D721Med (cell line): ENCODE measurements around the gene NR2F1.
"Not testable (repeated sequence)": the region's sequence is repeated elsewhere in the genome, so short reads cannot be mapped to it uniquely, and the experiment has no call there.

Source experiments
- DNase-seq: peaks from one replicate; pipeline ENCODE4 v3.0.0; 2011; ENCODE audit warnings: low spot score; ENCODE audit not compliant: insufficient read length
- FAIRE-seq: peaks from 2 replicates; lab custom pipeline; 2011; peaks lifted over from hg19 to GRCh38; lab: Jason Lieb, UNC
- CTCF ChIP-seq: IDR thresholded peaks from 2 replicates; pipeline ENCODE4 v1.5.1; 2012; ENCODE audit warnings: mild to moderate bottlenecking, control low read depth; ENCODE audit not compliant: insufficient read depth; ENCODE audit errors: missing control alignments

Gene NR2F1

GRCh38 chr5:93582677-93583438 is at the start of gene NR2F1:
TSS of gene NR2F1 (plus strand) at chr5:93583222. CDS start at chr5:93585024, 1,802 bp downstream.
- FAIRE-seq, result no peak
- no peak for DNase-seq
- TF ChIP-seq CTCF, result no peak

- DNase-seq, result no peak
- no peak for FAIRE-seq
- no peak for TF ChIP-seq CTCF
These were observed 37.1 kb upstream of the NR2F1 start for GRCh38 chr5:93545872-93546271.

GRCh38 chr5:93549594-93549993 is 33.4 kb upstream of the NR2F1 start:
- not testable (repeated sequence) for FAIRE-seq

GRCh38 chr5:93557021-93557604 is 25.9 kb upstream of the NR2F1 start:
- DNase-seq (no peak), FAIRE-seq (no peak)
- no peak for TF ChIP-seq CTCF

More at GRCh38 chr5:93549594-93549993, 33.4 kb upstream of the NR2F1 start:
- not testable (repeated sequence) for DNase-seq

GRCh38 chr5:93566091-93566490 is 16.9 kb upstream of the NR2F1 start:
- DNase-seq, result no peak
- no peak for TF ChIP-seq CTCF

GRCh38 chr5:93567424-93567823 is 15.6 kb upstream of the NR2F1 start:
- no peak for TF ChIP-seq CTCF
- DNase-seq (no peak), FAIRE-seq (no peak)

More at GRCh38 chr5:93566091-93566490, 16.9 kb upstream of the NR2F1 start:
- no peak for FAIRE-seq

GRCh38 chr5:93569300-93570160 is 13.5 kb upstream of the NR2F1 start:
- no peak for FAIRE-seq
- no peak for TF ChIP-seq CTCF
- no peak for DNase-seq
